Left colon (tissue), 2 donors: ENCODE results near the gene SLC16A3. TPM values are rescaled to one million over a fixed set of nuclear protein-coding genes. Genes with fewer than 3 reads are reported as not detected.

Source experiments
- ATAC-seq: fragments of 200-7000 bp; cut with Tn5 transposase; one replicate; pipeline ENCODE4 v1.9.1; 2020; ENCODE audit warnings: mild to moderate bottlenecking, moderate library complexity
- DNase-seq, 2 donors: peaks; one replicate each; pipeline ENCODE4 v3.0.0-alpha.2; 2020
- intact Hi-C, 2 donors: fragments of 100-400 bp; cut with DNase I in 1 of 2; cut with micrococcal nuclease in 1 of 2; formaldehyde crosslinking; loops; one replicate each; pipeline versions ENCODE4 v1.11.2 to v1.14.0; 2022; cut with DNase I, micrococcal nuclease
- total RNA-seq, 2 donors: library from RNA; stranded (reverse); fragmentation: NEBNext Ultra II Directional; extraction: Animal tissue kit (Norgen Biotek cat#: 25700); gene quantifications; one replicate each; pipeline ENCODE4 v1.2.1, GENCODE V29; 2021
- donor health status: DM: no; HTN: no; CAD: no.
- donor health status: DM: yes; HTN: yes; CAD: no.

Gene SLC16A3
- total RNA-seq, 2 donors from 2014 or later: 112 to 168 TPM

DNA sequence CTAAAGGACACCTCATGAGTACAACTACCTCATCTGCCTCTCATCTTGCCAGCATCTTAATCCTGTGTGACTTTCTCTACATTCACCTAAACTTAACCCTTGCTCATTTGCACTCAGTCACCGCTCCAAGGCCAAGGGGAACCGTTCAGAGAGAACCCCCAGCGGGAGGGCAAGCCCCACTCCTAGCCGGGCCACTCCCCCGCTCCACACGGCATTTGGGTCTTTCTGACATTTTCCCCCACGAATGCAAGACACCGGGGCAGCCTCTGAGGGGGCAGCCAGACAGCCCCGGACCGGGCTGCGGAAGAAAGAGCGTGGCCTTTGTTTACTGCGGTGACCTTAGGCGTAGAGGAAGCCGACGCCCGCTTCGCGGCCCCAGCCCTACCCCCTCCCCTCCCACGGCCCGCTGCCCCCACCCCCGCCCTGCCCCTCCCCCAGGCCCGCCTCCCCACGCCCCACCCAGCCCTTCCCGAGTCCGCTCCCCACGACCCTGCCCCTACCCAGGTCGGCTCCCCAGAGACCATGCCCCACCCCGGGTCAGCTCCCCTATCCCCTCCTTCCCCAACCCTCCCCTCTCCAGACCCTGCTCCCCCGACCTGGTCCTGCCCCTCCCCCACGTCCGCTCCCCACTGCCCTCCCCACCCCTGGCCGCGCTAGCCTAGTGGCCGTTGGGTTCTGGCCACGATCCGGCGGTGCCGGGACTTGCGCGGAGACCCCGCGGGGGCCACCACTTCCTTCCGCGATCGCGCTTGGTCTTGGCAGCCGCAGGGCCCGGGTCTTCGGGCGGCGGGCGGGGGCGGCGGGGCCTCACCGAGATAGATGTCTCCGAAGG is 43.9 kb downstream of the SLC16A3 start:
- intact Hi-C loops: no loop called here
- peak; percentile 37 for ATAC-seq
- DNase-seq: peak in 1 of 2 donors; percentile 65

DNA sequence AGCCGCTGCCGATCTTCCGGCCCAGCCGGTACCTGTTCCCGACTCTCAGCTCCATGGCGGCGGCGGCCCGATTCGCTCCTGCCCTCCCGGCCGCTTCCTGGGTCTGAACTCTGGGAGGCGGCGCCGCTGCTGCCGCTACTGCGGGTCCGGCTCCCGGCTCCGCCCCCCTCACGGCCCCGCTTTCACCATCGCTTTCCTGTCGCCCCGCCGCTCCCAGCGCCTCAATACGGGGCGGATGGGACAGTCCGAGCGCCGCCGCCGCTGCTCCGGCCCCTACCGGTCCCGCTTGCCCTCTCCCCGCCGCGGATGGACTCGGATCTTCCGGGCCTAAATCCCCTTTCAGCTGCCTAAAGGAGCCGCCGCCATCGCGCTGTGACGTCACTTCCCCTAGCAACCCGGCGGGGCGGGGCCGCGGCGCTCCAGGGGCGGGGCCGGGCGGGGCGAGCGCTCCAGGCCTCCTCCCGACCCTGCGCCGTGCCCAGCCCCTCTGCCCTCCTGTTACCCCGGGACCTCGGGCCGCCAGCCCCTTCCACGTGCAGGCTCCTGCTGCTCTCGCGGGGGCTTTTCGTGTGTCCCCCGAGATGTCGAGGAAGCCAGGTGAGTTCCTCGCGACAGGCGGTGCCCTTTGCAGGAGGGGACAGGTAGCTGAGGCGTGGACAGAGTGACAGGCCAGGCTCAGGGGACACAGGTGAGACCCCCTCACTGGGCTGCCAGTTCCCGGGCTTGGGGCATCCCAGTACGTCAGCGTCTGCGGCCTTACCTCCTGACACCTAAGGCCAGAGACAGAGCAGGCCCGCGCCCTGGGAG is 44.7 kb downstream of the SLC16A3 start, which contains the start of gene CSNK1D:
CSNK1D (minus strand) TSS at position 374 of the 807 bp plus-strand sequence; CDS start at position 55, 319 bp downstream.
- ATAC-seq: peak; percentile 83
- intact Hi-C loops: no loop called here
- peak; percentile 88 to 97 for DNase-seq

DNA sequence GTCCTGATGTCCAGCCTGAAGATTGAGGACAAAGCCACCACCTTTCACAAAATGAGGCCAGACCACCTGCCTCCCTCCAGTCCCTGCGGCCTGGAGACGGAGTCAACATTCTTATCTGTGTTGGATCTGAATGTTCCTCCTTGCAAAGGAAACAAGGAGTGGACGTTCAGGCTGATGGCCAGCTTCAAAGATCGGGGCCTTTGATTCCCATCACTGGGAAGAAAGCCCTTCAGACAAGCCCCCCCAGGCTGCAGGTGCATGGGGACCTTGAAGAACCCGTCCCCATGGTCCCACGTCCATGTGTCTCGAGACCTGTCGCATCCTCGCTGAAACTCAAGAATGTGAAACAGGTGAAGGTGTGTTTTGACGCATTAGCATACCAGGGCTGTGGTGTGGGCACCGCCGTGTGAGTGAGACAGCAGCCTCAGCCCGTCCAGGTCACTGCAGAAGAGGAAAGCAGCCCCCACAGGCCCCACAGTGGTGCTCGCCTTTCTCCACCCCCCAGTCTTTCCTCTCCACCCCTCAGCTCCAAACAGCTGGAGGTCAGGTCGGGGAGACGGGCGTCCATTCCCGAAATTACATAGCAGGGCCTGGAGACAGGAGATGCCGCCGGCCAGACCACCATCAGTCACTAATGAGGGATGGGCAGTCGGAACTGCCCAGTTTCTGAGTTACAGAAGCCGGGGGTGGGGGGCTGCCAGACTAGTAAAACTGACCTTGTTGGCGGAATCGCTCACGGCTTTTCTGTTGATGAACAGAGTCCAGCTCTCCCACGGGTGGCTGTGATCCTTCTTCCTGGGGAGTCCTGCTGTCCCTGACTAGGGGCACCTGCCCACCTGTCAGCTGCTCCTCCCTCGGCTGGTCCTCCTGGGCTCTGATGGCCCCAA is 45.5 kb downstream of the SLC16A3 start:
- no peak for ATAC-seq
- no peak for DNase-seq
- intact Hi-C loops: no loop called here

GRCh38 chr17:82275326-82275725 is 46.5 kb downstream of the SLC16A3 start:
- DNase-seq: no peak
- intact Hi-C loops: no loop called here
- no peak for ATAC-seq

DNA sequence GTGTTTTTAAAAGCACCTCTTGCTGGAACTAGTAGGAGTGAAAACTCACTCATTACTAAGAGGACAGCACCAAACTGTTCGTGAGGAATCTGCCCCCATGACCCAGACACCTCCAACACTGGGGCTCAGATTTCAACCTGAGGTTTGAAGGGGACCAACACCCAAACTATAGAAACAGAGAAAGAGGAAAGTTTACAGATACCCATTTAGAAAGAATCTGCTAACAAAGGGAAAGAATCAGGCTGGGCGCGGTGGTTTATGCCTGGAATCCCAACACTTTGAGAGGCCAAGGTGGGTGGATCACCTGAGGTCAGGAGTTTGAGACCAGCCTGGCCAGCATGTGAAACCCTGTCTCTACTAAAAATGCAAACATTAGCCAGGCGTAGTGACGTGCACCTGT is 48.1 kb downstream of the SLC16A3 start:
- ATAC-seq (no peak), DNase-seq (no peak)
- intact Hi-C loops: no loop called here

DNA sequence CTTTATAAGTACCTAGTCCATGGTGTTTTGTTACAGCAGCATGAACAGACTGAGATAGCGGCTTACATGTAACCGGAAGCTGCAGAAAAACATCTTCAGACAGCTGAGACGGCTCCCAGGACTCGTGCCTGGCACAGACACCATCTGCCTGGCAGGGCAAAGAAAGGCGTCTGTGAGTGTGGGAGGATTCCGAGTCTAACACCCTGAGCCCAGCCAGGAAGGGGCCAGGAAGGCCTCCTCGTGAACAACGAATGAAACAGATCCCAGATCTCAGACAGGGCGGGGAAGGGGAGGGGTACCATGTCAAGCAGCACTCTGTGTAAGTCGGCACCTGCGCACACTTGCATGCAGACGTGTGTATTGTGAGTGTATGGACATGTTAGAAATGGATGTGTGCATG is 49.0 kb downstream of the SLC16A3 start:
- ATAC-seq (no peak), DNase-seq (no peak)
- intact Hi-C loops: no loop called here

DNA sequence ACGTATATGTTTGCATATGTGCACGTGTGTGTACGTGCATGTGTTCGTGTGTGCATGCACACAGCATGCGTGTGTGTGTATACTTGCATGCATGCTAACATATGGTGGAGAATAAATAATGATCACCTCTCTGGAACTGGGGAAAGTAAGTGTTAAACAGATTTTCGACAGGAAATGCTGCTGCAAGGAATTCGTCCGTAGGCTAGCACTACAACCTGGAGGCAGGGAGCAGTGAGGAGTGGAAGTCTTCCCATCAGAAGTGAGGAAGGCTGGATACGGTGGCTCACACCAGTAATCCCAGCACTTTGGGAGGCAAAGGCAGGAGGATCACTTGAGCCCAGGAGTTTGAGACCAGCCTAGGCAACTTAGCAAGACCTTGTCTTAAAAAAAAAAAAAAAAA is 49.5 kb downstream of the SLC16A3 start:
- DNase-seq (no peak), ATAC-seq (no peak)
- intact Hi-C loops: no loop called here

GRCh38 chr17:82278786-82279391 is 50.0 kb downstream of the SLC16A3 start:
- ATAC-seq (no peak), DNase-seq (no peak)
- intact Hi-C loops: no loop called here

DNA sequence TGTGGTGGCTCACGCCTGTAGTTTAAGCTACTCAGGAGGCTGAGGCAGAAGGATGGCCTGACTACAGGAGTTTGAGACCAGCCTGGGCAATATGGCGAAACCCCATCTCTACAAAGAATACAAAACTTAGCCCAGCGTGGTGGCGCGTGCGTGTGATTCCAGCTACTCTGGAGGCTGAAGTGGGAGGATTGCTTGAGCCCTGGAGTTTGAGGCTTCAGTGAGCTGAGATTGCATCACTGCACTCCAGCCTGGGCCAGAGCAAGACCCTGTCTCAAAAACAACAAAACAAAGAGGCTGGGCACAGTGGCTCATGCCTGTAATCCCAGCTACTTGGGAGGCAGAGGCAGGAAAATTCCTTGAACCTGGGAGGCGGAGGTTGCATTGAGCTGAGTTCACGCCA is 51.7 kb downstream of the SLC16A3 start:
- DNase-seq (no peak), ATAC-seq (no peak)
- intact Hi-C loops: no loop called here

DNA sequence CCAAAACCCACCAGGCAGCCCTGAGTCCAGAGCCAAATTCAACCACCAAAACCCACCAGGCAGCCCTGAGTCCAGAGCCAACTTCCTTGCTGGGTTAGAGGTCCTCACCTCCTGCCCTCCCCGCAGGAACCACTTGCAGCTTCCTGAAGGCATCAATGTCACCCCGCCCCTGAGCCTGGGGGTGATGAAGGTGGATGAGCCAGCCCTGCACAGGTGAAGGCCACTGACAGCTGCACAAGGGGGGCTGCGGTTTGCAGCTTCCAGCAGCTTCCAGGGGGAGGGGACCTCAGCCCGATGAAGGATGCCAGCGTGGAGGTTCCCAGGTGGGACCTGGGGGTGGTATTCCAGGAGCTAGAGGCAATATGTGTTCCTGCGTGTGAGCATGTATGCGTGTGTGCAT is 52.2 kb downstream of the SLC16A3 start:
- ATAC-seq: no peak
- intact Hi-C loops: no loop called here
- DNase-seq: no peak

DNA sequence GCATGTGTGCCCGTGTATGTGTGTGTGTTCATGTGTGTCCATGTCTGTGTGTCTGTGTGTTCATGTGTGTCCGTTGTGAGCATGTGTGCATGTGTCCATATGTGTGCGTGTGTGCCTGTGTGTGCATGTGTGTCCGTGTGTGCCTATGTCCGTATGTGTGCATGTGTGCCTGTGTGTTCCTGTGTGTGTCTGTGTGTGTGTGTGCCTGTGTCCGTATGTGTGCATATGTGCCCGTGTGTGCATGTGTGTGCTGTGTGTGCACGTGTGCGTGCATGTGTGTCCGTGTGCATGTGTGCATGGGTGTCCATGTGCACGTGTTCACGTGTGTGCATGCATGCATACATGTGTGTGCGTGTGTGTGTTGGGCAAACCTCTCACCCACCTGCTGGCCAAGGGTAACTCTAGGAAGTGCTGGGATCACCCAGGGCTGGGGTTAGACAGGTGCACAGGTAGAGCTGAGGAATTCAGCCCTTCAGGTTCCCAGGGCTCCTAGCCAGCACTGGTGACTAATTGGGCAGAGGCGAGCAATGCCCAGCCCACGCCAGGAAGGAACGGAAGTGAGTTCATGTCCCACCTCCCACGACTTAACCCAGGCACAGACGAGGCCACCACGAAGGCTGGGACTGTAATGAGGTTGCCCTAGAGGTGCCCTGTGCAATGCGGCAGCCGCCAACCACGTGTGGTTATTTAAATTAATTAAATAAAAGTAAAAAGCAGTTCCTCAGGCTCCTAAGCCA is 52.8 kb downstream of the SLC16A3 start:
- DNase-seq (no peak), ATAC-seq (peak; percentile 73)
- intact Hi-C loops: no loop called here

DNA sequence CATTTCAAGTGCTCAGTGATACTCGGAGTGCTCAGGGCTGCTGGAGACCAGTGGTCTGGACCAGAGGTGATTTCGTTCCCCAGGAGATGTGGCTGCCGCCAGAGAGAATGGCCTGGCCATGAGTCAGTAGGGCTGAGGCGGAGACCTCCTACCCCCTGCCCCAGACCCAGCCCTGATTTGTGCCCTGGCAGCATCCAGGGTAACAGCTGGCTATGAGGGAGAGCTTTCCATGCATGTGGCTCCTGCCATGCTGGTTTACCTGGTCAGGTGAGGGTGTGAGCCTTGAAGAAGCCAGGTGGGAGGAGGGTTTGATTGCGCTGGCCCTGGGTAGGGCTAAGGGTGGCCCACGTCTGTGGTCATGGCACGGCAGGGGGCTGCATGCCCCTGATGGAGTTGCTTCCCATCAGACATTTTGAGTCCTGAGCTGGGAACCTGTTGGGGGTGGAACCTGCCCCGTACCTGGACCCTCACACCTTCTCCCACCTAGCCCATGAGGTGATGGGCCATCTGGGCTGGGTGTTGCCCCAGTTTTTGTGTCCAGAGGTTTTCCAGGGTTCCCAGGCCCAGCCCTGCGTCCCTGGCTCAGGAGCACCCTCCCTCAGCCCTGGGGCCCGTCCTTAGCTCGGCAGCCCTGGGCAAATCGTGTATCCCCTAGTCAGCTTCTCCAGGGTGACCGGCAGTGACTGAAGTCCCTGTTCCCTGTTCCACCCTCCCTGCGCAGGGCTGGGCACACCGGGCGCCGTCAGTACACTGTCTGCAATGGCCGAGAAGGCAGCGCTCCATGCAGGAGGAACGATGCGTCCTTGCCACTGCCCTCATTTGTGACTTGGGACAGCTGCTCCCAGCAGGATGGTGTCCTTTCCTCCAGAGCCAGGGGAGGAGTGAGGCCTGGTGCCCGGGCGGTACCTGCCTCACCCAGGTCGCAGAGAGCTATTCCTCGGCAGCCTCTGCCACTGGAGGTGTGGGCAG is 53.7 kb downstream of the SLC16A3 start:
- intact Hi-C loops: no loop called here
- no peak for DNase-seq
- ATAC-seq: peak; percentile 43

DNA sequence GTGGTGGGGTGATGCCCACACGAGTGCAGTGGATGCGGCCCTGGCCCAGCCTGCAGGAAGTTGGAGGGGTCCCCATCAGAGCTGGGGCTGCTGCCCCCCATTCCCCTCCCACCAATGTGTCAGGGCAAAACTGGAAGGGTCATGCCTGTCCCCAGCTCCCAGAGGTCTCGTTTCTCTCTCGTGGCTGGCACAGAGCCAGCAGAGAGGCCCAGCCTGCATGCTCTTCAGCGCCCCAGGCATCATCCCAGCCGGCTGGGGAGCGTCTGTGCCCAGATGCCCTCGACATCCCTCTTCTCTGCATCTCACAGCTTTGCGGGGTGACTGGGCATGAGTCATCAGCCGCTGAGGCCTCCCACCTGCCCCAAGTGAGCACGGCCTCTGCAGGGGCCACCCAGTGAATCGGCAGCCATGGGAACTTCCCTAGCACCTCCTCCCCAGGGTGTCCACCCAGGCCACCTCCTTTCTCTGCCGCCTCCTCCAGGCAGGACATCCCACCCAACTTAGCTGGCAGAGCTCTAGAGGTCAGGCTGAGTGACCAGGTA is 54.4 kb downstream of the SLC16A3 start:
- ATAC-seq (no peak), DNase-seq (no peak)
- intact Hi-C loops: no loop called here

GRCh38 chr17:82285141-82285540 is 56.3 kb downstream of the SLC16A3 start:
- ATAC-seq: no peak
- intact Hi-C loops: no loop called here

GRCh38 chr17:82287013-82287867 is 58.4 kb downstream of the SLC16A3 start:
- intact Hi-C loops: no loop called here
- peak in 1 of 2 donors; percentile 70 for DNase-seq
- ATAC-seq: peak; percentile 60

More at GRCh38 chr17:82285141-82285540, 56.3 kb downstream of the SLC16A3 start:
- no peak for DNase-seq
